Left ventricle myocardium inferior (tissue), 1 donor: ENCODE measurements around the gene C2. TPM values are rescaled to one million over a fixed set of nuclear protein-coding genes. Genes with fewer than 3 reads are reported as not detected.
"Not testable (repeated sequence)": the region's sequence is repeated elsewhere in the genome, so short reads cannot be mapped to it uniquely, and the experiment has no call there.

Experiments used
- DNase-seq: peaks from one replicate; pipeline ENCODE4 v3.0.0-alpha.2; 2020
- H3K27ac ChIP-seq: fragments of 200-600 bp; replicated peaks from 2 replicates; pipeline ENCODE4 v1.8.0; 2021
- H3K27me3 ChIP-seq: fragments of 200-600 bp; 2 replicates; pipeline ENCODE4 v1.8.0; 2021; ENCODE audit warnings: low read depth
- H3K36me3 ChIP-seq: fragments of 200-600 bp; 2 replicates; pipeline ENCODE4 v1.8.0; 2021
- H3K4me1 ChIP-seq: fragments of 200-600 bp; 2 replicates; pipeline ENCODE4 v1.8.0; 2021
- H3K4me3 ChIP-seq: fragments of 200-600 bp; 2 replicates; pipeline ENCODE4 v1.8.0; 2021; ENCODE audit warnings: mild to moderate bottlenecking, moderate library complexity
- H3K9me3 ChIP-seq: fragments of 200-600 bp; replicated peaks from 2 replicates; pipeline ENCODE4 v1.8.0; 2021
- intact Hi-C: fragments of 100-400 bp; cut with micrococcal nuclease; formaldehyde crosslinking; loops from one replicate; pipeline ENCODE4 v1.11.0; 2022
- microRNA-seq: library from miRNA; unstranded; fragments of <30 nt; microRNA quantifications from one replicate; pipeline ENCODE4 v1.2.0, GENCODE V29; 2020
- total RNA-seq: library from RNA; stranded (reverse); fragmentation: NEBNext Ultra II Directional; extraction: Animal tissue kit (Norgen Biotek cat#: 25700); gene quantifications from one replicate; pipeline ENCODE4 v1.2.1, GENCODE V29; 2021
- TF ChIP-seq, protein P1 (sequence below): fragments of 200-600 bp; IDR thresholded peaks from 2 replicates; pipeline ENCODE4 v1.8.0; 2021; ENCODE audit warnings: antibody characterized with exemption, mild to moderate bottlenecking, borderline replicate concordance
- donor health status: DM: no; HTN: yes; CAD: no; lungs with severe emphysema.

C2 gene
- total RNA-seq, 1 donor from 2014 or later = 9.7 TPM

DNA sequence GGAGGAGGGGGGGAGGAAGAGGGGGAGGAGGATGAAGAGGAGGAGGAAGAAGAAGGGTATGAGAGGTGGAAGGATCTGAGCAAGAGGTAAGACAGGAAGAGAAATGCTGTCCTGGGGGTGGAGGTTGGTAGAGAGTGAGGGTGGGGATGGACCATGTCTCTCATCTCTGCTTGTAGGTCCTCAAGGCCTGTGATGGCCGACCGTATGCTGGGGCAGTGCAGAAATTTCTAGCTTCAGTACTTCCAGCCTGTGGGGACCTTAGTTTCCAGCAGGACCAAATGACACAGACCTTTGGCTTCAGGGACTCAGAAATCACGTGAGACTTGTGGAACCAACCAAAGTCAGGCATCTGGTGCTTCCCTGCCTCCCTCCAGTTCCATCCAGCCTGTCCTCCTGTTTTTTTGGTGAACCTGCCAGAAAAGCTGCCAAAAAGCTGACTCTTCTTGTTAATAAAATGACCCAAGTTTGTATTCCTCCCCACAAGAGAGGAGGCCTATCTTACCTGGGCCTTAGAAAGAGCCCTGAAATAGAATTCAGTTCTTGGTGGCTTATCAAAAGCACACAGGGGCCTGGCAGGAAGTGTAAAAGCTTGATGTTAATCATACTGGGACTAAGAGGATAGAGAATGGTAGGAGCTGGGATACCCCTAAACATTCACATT, 51.9 kb downstream of the C2 start:
- no peak for DNase-seq
- TF ChIP-seq, protein P1, sequence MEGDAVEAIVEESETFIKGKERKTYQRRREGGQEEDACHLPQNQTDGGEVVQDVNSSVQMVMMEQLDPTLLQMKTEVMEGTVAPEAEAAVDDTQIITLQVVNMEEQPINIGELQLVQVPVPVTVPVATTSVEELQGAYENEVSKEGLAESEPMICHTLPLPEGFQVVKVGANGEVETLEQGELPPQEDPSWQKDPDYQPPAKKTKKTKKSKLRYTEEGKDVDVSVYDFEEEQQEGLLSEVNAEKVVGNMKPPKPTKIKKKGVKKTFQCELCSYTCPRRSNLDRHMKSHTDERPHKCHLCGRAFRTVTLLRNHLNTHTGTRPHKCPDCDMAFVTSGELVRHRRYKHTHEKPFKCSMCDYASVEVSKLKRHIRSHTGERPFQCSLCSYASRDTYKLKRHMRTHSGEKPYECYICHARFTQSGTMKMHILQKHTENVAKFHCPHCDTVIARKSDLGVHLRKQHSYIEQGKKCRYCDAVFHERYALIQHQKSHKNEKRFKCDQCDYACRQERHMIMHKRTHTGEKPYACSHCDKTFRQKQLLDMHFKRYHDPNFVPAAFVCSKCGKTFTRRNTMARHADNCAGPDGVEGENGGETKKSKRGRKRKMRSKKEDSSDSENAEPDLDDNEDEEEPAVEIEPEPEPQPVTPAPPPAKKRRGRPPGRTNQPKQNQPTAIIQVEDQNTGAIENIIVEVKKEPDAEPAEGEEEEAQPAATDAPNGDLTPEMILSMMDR = no peak
- Histone ChIP-seq H3K9me3 (no peaks in the 10 kb centered on the region), H3K27ac (no peak overlapping the region), H3K27me3 (no peaks in the 10 kb centered on the region), H3K4me1 (no peaks in the 10 kb centered on the region), H3K36me3 (peaks cover 12% of the 10 kb centered on the region), H3K4me3 (no peak overlapping the region)
- intact Hi-C loops = no loop called here

- intact Hi-C loops, H3K9me3 ChIP-seq, H3K4me1 ChIP-seq, DNase-seq, H3K27ac ChIP-seq, H3K27me3 ChIP-seq, H3K4me3 ChIP-seq: not testable (repeated sequence)
- peaks cover 12% of the 10 kb centered on the region for H3K36me3 ChIP-seq
Observed at GRCh38 chr6:31980195-31980876, 52.8 kb downstream of the C2 start.

DNA sequence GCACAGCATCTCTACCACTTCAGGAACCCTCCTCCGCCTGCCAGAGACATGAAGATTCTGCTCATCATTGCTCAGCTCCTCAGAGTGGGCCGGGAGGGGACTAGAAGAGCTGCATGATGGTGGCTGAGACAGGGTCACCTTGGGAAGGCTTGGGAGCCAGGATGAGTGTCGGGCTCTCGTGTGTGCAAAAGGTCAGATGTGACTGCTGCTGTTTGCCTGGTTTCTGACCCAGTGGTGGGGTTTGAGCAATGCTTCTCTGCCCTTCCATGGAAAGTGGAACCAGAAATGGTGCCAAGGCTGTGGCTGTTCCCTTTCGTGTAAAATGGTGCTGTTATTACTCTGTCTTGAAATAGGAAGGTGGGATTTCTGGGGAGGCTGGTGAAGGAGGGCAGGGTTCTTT, 53.5 kb downstream of the C2 start:
- H3K4me1 ChIP-seq, H3K4me3 ChIP-seq, H3K27ac ChIP-seq, intact Hi-C loops, H3K27me3 ChIP-seq, H3K9me3 ChIP-seq, DNase-seq: not testable (repeated sequence)
- H3K36me3 ChIP-seq = peaks cover 12% of the 10 kb centered on the region

- peaks cover 12% of the 10 kb centered on the region for H3K36me3 ChIP-seq
Observed at GRCh38 chr6:31981744-31982143, 54.2 kb downstream of the C2 start, which contains the start of gene C4A. Gene C4A, plus strand, starts transcription at chr6:31982057. Its CDS starts 51 bp downstream, at chr6:31982108.

GRCh38 chr6:31989363-31989762, 61.8 kb downstream of the C2 start:
- intact Hi-C loops, H3K36me3 ChIP-seq, H3K4me3 ChIP-seq: not testable (repeated sequence)

More at GRCh38 chr6:31981744-31982143, 54.2 kb downstream of the C2 start, which contains the start of gene C4A:
- H3K9me3 ChIP-seq, H3K4me3 ChIP-seq, H3K27ac ChIP-seq, H3K27me3 ChIP-seq, H3K4me1 ChIP-seq, DNase-seq, intact Hi-C loops: not testable (repeated sequence)

GRCh38 chr6:31994421-31994820, 66.9 kb downstream of the C2 start:
- H3K4me3 ChIP-seq, H3K4me1 ChIP-seq, DNase-seq, H3K27ac ChIP-seq, intact Hi-C loops, H3K9me3 ChIP-seq, H3K36me3 ChIP-seq, H3K27me3 ChIP-seq: not testable (repeated sequence)

More at GRCh38 chr6:31989363-31989762, 61.8 kb downstream of the C2 start:
- not testable (repeated sequence) for H3K27ac ChIP-seq, H3K9me3 ChIP-seq, H3K27me3 ChIP-seq, H3K4me1 ChIP-seq, DNase-seq

Small RNA genes within 50 kb of the gene (microRNA-seq; reads per million reads assigned to microRNA genes)
- gene MIR1236 = not detected

Other genes starting within 250 kb of the C2 start
- 1.5 TPM for gene LY6G5C, start 246.7 kb upstream of the C2 start, total RNA-seq
- 29.6 TPM for gene ABHD16A, start 224.4 kb upstream of the C2 start, total RNA-seq
- not detected for gene LY6G6F, start 220.9 kb upstream of the C2 start, total RNA-seq
- not detected for gene LY6G6D, start 212.4 kb upstream of the C2 start, total RNA-seq
- gene LY6G6C, start 206.0 kb upstream of the C2 start, total RNA-seq = not detected
- gene MPIG6B, start 204.3 kb upstream of the C2 start, total RNA-seq = 0.19 TPM
- gene DDAH2, start 198.4 kb upstream of the C2 start, total RNA-seq = 36.1 TPM
- 78.0 TPM for gene CLIC1, start 191.2 kb upstream of the C2 start, total RNA-seq
- gene MSH5, start 187.7 kb upstream of the C2 start, total RNA-seq = 1.3 TPM
- gene SAPCD1, start 165.1 kb upstream of the C2 start, total RNA-seq = not detected
- 14.7 TPM for gene VWA7, start 150.4 kb upstream of the C2 start, total RNA-seq
- 20.0 TPM for gene VARS1, start 132.0 kb upstream of the C2 start, total RNA-seq
- gene LSM2, start 120.8 kb upstream of the C2 start, total RNA-seq = 19.4 TPM
- 2.2 TPM for gene HSPA1L, start 112.4 kb upstream of the C2 start, total RNA-seq
- 271 TPM for gene HSPA1A, start 112.2 kb upstream of the C2 start, total RNA-seq
- 184 TPM for gene HSPA1B, start 100.0 kb upstream of the C2 start, total RNA-seq
- 26.0 TPM for gene NEU1, start 64.9 kb upstream of the C2 start, total RNA-seq
- gene SLC44A4, start 48.7 kb upstream of the C2 start, total RNA-seq = 0.08 TPM
- gene EHMT2, start 30.0 kb upstream of the C2 start, total RNA-seq = 15.6 TPM
- gene ZBTB12, start 25.6 kb upstream of the C2 start, total RNA-seq = 3.5 TPM
- 3.7 TPM for gene CFB, start 18.4 kb downstream of the C2 start, total RNA-seq
- gene NELFE, start 31.3 kb downstream of the C2 start, total RNA-seq = 39.3 TPM
- gene SKIC2, start 31.5 kb downstream of the C2 start, total RNA-seq = 32.9 TPM
- 11.2 TPM for gene DXO, start 44.4 kb downstream of the C2 start, total RNA-seq
- gene C4A, start 54.3 kb downstream of the C2 start, total RNA-seq = 76.2 TPM
- 72.9 TPM for gene C4B, start 87.1 kb downstream of the C2 start, total RNA-seq
- 0.41 TPM for gene CYP21A2, start 110.7 kb downstream of the C2 start, total RNA-seq
- gene TNXB, start 181.6 kb downstream of the C2 start, total RNA-seq = 73.0 TPM
- 29.1 TPM for gene ATF6B, start 200.5 kb downstream of the C2 start, total RNA-seq
- 2.7 TPM for gene FKBPL, start 202.6 kb downstream of the C2 start, total RNA-seq
- gene PRRT1, start 224.2 kb downstream of the C2 start, total RNA-seq = 1.0 TPM
- 23.4 TPM for gene PPT2, start 226.4 kb downstream of the C2 start, total RNA-seq
- gene EGFL8, start 236.9 kb downstream of the C2 start, total RNA-seq = 9.2 TPM
- 43.0 TPM for gene AGPAT1, start 248.4 kb downstream of the C2 start, total RNA-seq